NCI-H2196 (cell line): ENCODE measurements around the gene HDGF.
A peak's percentile ranks its signal among the peaks of the same experiment; 100 is the strongest.

Source experiments
- DNase-seq: peaks from one replicate; lab custom pipeline; 2025; ENCODE audit not compliant: unreplicated experiment; lab: John Stamatoyannopoulos, UW

Gene HDGF

GRCh38 chr1:156700736-156701531, 50.5 kb downstream of the HDGF start:
- DNase-seq = no peak

- no peak for DNase-seq
Measured at GRCh38 chr1:156698995-156699394, 52.5 kb downstream of the HDGF start.

- no peak for DNase-seq
Measured at GRCh38 chr1:156697481-156697880, 54.0 kb downstream of the HDGF start.

DNA sequence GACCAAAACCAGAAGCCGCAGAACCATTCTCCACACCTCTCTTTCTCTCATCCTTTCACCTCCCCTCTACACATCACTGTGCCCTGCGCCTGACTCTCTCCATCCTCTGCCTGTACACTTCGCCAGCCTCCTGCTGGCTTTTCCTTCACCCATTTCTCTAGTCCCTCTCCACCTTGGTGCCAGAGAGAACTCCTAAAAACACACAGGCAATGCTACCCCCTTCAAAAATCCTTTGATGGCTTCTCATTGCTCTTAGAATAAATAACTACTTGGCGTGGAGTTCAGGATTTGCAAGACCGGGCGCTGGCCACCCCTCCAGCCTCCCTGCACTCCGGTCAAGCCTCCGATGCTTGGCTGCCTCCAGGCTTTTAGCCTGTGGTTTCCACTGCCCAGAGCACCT, 54.7 kb downstream of the HDGF start:
- DNase-seq = no peak

DNA sequence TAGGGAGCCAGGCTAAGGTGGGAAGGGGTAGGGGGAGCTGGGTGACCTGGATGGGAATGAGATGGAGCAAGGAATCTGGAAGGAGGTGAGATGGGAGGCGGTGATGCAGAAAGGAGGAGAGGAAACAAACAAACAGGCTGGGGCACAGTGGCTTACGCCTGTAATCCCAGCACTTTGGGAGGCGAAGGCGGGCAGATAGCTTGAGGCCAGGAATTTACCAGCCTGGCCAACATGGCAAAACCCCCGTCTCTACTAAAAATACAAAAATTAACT, 56.8 kb downstream of the HDGF start:
- DNase-seq = no peak

DNA sequence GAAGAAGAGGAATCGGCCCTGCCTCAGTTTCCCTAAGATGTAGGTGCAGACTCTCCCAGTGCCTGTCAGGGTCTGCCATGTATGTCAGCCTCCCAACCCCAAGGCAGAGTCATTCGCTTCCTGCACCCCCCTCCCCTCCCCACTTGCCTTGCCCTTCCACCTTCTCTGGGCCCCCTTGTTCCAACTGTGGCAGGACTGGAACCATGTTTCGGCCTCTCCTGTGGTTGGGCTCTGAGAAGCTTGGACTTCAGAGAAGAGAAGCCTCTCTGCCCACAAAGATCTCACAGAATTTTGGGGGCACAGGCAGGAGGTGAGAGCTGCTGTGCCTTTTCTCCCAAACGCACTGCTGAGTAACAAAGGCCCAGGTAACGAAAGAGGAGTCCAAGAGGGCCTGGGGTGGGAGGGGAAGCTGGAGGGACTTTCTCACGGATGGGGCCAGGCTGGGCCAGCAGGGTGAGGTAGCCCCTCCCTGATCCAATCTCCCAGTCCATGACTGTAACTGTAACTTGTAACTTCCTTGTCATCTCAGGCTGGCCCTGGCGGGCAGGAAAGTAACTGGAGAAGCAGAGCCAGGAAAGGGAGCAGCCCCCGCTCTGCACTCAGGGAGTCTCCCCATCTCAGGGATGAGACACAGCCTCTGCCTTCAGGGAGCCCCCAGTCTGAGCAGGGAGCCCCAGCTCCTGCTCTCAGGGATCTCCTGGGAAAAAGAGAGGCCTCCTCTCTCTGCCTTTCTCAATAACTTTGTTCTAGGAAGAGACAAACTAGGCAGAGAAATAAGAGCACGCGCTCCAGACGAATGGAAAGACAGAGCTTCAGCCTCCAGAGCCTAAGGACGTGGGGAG, 57.4 kb downstream of the HDGF start:
- DNase-seq = peak; percentile 31

DNA sequence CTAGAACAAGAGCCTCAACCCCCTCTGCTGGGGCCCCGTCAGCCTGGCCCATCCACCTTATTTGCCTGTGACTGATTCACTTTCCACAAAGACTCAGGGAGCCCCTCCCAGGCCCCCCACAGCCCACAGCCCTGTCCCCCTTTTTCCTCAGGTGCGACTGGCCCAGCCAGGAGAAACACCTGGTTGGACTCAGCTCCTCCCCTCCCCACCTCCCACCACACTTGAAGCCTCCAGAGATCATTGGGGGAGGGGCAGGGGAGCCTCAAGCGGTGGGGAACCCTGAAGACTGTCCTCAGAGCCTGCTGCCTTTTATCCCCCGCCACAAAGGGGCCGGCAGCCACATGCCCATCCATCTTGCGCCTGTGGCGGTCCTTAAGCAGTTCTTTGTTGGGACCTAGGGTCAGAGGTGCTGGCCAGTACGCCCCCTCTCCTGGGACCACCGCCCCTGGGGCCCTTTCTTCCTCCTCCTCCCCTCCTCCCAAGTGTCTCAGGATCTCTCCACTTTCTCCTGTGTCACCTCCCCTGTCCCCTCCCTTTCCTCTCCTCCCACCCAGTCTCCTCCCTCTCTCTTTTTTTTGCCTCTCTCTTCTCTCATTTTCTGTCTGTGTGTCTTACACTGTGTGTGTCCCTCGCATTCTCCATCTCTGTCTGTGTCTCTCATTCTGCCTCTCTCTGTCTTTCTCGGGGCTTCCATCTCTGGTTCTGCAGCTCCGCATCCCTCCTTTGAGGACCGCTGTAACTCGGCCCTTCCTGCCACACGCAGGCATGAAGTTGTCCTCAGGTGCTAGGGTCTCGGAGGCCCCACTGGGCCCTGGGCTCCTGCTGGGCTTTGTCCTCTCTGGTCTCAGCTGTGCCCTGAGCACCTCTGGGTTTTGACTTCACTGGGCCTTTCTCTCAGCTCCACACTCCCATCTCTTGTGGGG, 58.3 kb downstream of the HDGF start:
- peak; percentile 48 for DNase-seq

- DNase-seq = no peak
Measured at GRCh38 chr1:156692441-156692924, 59.0 kb downstream of the HDGF start.
